HUES64 (cell line): Measurements from ENCODE around the gene C1QBP.
"Not testable (repeated sequence)": the region's sequence is repeated elsewhere in the genome, so short reads cannot be mapped to it uniquely, and the experiment has no call there.

ENCODE experiments used
- H3K27ac ChIP-seq: 2 replicates; pipeline ENCODE4 v1.7.0; 2013; ENCODE audit warnings: low read depth, low read length, inconsistent platforms
- H3K27me3 ChIP-seq: 2 replicates; pipeline ENCODE4 v1.6.1; 2013; ENCODE audit warnings: mild to moderate bottlenecking, low read length; ENCODE audit not compliant: insufficient read depth
- H3K36me3 ChIP-seq: 2 replicates; pipeline ENCODE4 v1.6.1; 2013; ENCODE audit warnings: mild to moderate bottlenecking, low read length; ENCODE audit not compliant: insufficient read depth
- H3K4me1 ChIP-seq: 2 replicates; pipeline ENCODE4 v1.6.1; 2013; ENCODE audit warnings: mild to moderate bottlenecking, low read length, moderate library complexity; ENCODE audit not compliant: insufficient read depth
- H3K4me3 ChIP-seq: 2 replicates; pipeline ENCODE4 v1.5.1; 2013; ENCODE audit warnings: mild to moderate bottlenecking, low read length, moderate library complexity
- H3K9ac ChIP-seq: 2 replicates; pipeline ENCODE4 v1.6.1; 2013; ENCODE audit warnings: mild to moderate bottlenecking, low read depth, low read length
- H3K9me3 ChIP-seq: 2 replicates; pipeline ENCODE4 v1.6.1; 2013; ENCODE audit warnings: low read depth, low read length; ENCODE audit not compliant: insufficient read depth
- WGBS: fragments of 150-250, 120-280 bp; methylation state at CpG from one replicate; pipeline ENCODE4 v1.1.7; 2013; ENCODE audit warnings: missing lambda C conversion rate; 5-methylcytosine and 5-hydroxymethylcytosine counted together

C1QBP gene

GRCh38 chr17:5467416-5467815, 28.5 kb upstream of the C1QBP start:
- Histone ChIP-seq H3K4me1 (peaks cover 13% of the 10 kb centered on the region; the same call in 1 of the 2 replicates), H3K4me3 (peak overlapping the region; percentile 78), H3K27ac (no peak overlapping the region), H3K36me3 (peaks cover 35% of the 10 kb centered on the region), H3K9ac (peak overlapping the region; percentile 80), H3K27me3 (no peaks in the 10 kb centered on the region), H3K9me3 (no peaks in the 10 kb centered on the region)
- WGBS, result 1% methylated on average over 8 of the region's 8 CpGs

GRCh38 chr17:5466295-5466694, 27.3 kb upstream of the C1QBP start:
- Histone ChIP-seq H3K27ac (no peak overlapping the region), H3K9me3 (no peaks in the 10 kb centered on the region), H3K27me3 (no peaks in the 10 kb centered on the region), H3K36me3 (peaks cover 29% of the 10 kb centered on the region), H3K4me1 (peaks cover 13% of the 10 kb centered on the region; the same call in 1 of the 2 replicates), H3K4me3 (peak overlapping the region; percentile 78), H3K9ac (peak overlapping the region; percentile 53; the same call in 1 of the 2 replicates)
- WGBS, result 95% methylated on average over 4 of the region's 4 CpGs

GRCh38 chr17:5464717-5465507, 26.0 kb upstream of the C1QBP start:
- 89% methylated on average over 10 of the region's 10 CpGs for WGBS
- Histone ChIP-seq H3K9me3 (no peaks in the 10 kb centered on the region), H3K27me3 (no peaks in the 10 kb centered on the region), H3K27ac (no peak overlapping the region), H3K4me3 (no peak overlapping the region), H3K4me1 (peaks cover 13% of the 10 kb centered on the region; the same call in 1 of the 2 replicates), H3K36me3 (peaks cover 40% of the 10 kb centered on the region), H3K9ac (no peak overlapping the region; the same call in 1 of the 2 replicates)

- Histone ChIP-seq H3K27me3 (no peaks in the 10 kb centered on the region), H3K4me3 (no peak overlapping the region), H3K4me1 (no peaks in the 10 kb centered on the region), H3K9ac (no peak overlapping the region), H3K9me3 (no peaks in the 10 kb centered on the region), H3K36me3 (peaks cover 90% of the 10 kb centered on the region), H3K27ac (no peak overlapping the region)
- WGBS, result 94% methylated on average over 8 of the region's 8 CpGs
Measured at GRCh38 chr17:5446786-5447185, 7.8 kb upstream of the C1QBP start.

GRCh38 chr17:5444209-5444608, 5.3 kb upstream of the C1QBP start:
- no peak overlapping the region for H3K9ac ChIP-seq
- 95% methylated on average over 22 of the region's 22 CpGs for WGBS
- no peaks in the 10 kb centered on the region for H3K9me3 ChIP-seq
- no peaks in the 10 kb centered on the region for H3K27me3 ChIP-seq
- peaks cover 4% of the 10 kb centered on the region; the same call in 1 of the 2 replicates for H3K4me1 ChIP-seq
- no peak overlapping the region for H3K27ac ChIP-seq
- H3K36me3 ChIP-seq, result peaks cover 75% of the 10 kb centered on the region
- no peak overlapping the region for H3K4me3 ChIP-seq

- Histone ChIP-seq H3K9ac (no peak overlapping the region), H3K4me3 (no peak overlapping the region), H3K27ac (no peak overlapping the region), H3K36me3 (peaks cover 70% of the 10 kb centered on the region), H3K27me3 (no peaks in the 10 kb centered on the region), H3K9me3 (no peaks in the 10 kb centered on the region), H3K4me1 (peaks cover 5% of the 10 kb centered on the region; the same call in 1 of the 2 replicates)
- 98% methylated on average over 6 of the region's 6 CpGs for WGBS
Measured at GRCh38 chr17:5443728-5444127, 4.8 kb upstream of the C1QBP start.

- Histone ChIP-seq H3K9ac (peak overlapping the region; percentile 59), H3K4me3 (peak overlapping the region; percentile 99), H3K36me3 (peaks cover 67% of the 10 kb centered on the region)
Measured at GRCh38 chr17:5439446-5439764, 450 bp upstream of the C1QBP start.

GRCh38 chr17:5437721-5438317, 1.1 kb downstream of the C1QBP start:
- peaks cover 5% of the 10 kb centered on the region; the same call in 1 of the 2 replicates for H3K4me1 ChIP-seq
- no peaks in the 10 kb centered on the region for H3K27me3 ChIP-seq
- no peaks in the 10 kb centered on the region for H3K9me3 ChIP-seq
- H3K36me3 ChIP-seq, result peaks cover 68% of the 10 kb centered on the region
- peak overlapping the region; percentile 97 for H3K9ac ChIP-seq
- peak overlapping the region; percentile 80 for H3K27ac ChIP-seq
- 72% methylated on average over 4 of the region's 5 CpGs for WGBS
- H3K4me3 ChIP-seq, result peak overlapping the region; percentile 99

More at GRCh38 chr17:5439446-5439764, 450 bp upstream of the C1QBP start:
- Histone ChIP-seq H3K4me1 (peaks cover 5% of the 10 kb centered on the region; the same call in 1 of the 2 replicates), H3K27ac (peak overlapping the region; percentile 24), H3K27me3 (no peaks in the 10 kb centered on the region), H3K9me3 (no peaks in the 10 kb centered on the region)
- no CpG with 5 or more reads among the region's 1 CpG for whole genome bisulfite sequencing

GRCh38 chr17:5435781-5436315, 3.1 kb downstream of the C1QBP start:
- not testable (repeated sequence) for H3K4me1 ChIP-seq, H3K9me3 ChIP-seq, H3K27me3 ChIP-seq, H3K9ac ChIP-seq, H3K27ac ChIP-seq
- Histone ChIP-seq H3K36me3 (peaks cover 71% of the 10 kb centered on the region), H3K4me3 (peak overlapping the region; percentile 22; the same call in 1 of the 2 replicates)
- WGBS, result 97% methylated on average over 9 of the region's 12 CpGs

- Histone ChIP-seq H3K36me3 (peaks cover 78% of the 10 kb centered on the region), H3K27ac (peak overlapping the region; percentile 49; the same call in 1 of the 2 replicates), H3K4me1 (peaks cover 5% of the 10 kb centered on the region; the same call in 1 of the 2 replicates), H3K9ac (no peak overlapping the region), H3K4me3 (no peak overlapping the region), H3K9me3 (no peaks in the 10 kb centered on the region), H3K27me3 (no peaks in the 10 kb centered on the region)
- WGBS, result 95% methylated on average over 2 of the region's 2 CpGs
Measured at GRCh38 chr17:5434984-5435383, 4.0 kb downstream of the C1QBP start.

GRCh38 chr17:5431949-5432556, 6.9 kb downstream of the C1QBP start:
- H3K36me3 ChIP-seq, result peaks cover 96% of the 10 kb centered on the region
- WGBS, result 97% methylated on average over 3 of the region's 3 CpGs
- H3K4me1 ChIP-seq, result no peaks in the 10 kb centered on the region
- no peak overlapping the region; the same call in 1 of the 2 replicates for H3K27ac ChIP-seq
- H3K4me3 ChIP-seq, result no peak overlapping the region
- no peaks in the 10 kb centered on the region for H3K27me3 ChIP-seq
- no peaks in the 10 kb centered on the region for H3K9me3 ChIP-seq
- no peak overlapping the region for H3K9ac ChIP-seq
